ENCODE data around the gene LMF1.

LMF1 gene

GRCh38 chr16:945271-946047 is 25.3 kb downstream of the LMF1 start:
- DNase-seq: no peak

- no peak for DNase-seq
These were observed 26.8 kb downstream of the LMF1 start for GRCh38 chr16:943971-944370.

GRCh38 chr16:942436-943060 is 28.2 kb downstream of the LMF1 start:
- no peak for DNase-seq

GRCh38 chr16:939941-940340 is 30.8 kb downstream of the LMF1 start:
- no peak for DNase-seq

- no peak for DNase-seq
These were observed 31.5 kb downstream of the LMF1 start for GRCh38 chr16:939311-939710.

GRCh38 chr16:938752-939151 is 32.0 kb downstream of the LMF1 start:
- no peak for DNase-seq

GRCh38 chr16:938136-938535 is 32.6 kb downstream of the LMF1 start:
- DNase-seq: no peak

- DNase-seq: no peak
These were observed 33.1 kb downstream of the LMF1 start for GRCh38 chr16:937723-938122.

GRCh38 chr16:937311-937710 is 33.5 kb downstream of the LMF1 start:
- no peak for DNase-seq

- DNase-seq: no peak
These were observed 35.1 kb downstream of the LMF1 start for GRCh38 chr16:935684-936083.

- DNase-seq: no peak
These were observed 36.6 kb downstream of the LMF1 start for GRCh38 chr16:934178-934577.

GRCh38 chr16:933581-933980 is 37.2 kb downstream of the LMF1 start:
- no peak for DNase-seq

GRCh38 chr16:932831-933330 is 37.9 kb downstream of the LMF1 start:
- no peak for DNase-seq

GRCh38 chr16:931626-932500 is 38.9 kb downstream of the LMF1 start:
- DNase-seq: no peak

GRCh38 chr16:931171-931570 is 39.6 kb downstream of the LMF1 start:
- DNase-seq: no peak

- no peak for DNase-seq
These were observed 40.3 kb downstream of the LMF1 start for GRCh38 chr16:930511-930910.

- no peak for DNase-seq
These were observed 40.7 kb downstream of the LMF1 start for GRCh38 chr16:930076-930475.

- no peak for DNase-seq
These were observed 41.3 kb downstream of the LMF1 start for GRCh38 chr16:929227-930073.

- no peak for DNase-seq
These were observed 42.3 kb downstream of the LMF1 start for GRCh38 chr16:928526-928925.

GRCh38 chr16:927931-928330 is 42.9 kb downstream of the LMF1 start:
- DNase-seq: no peak

- DNase-seq: no peak
These were observed 43.4 kb downstream of the LMF1 start for GRCh38 chr16:927406-927805.

GRCh38 chr16:926715-927114 is 44.1 kb downstream of the LMF1 start:
- DNase-seq: no peak

- no peak for DNase-seq
These were observed 46.0 kb downstream of the LMF1 start for GRCh38 chr16:924806-925205.

Measured in femur (tissue), 1 donor.